Muscle of leg (tissue), 11 donors: Measurements from ENCODE around the gene ATXN1. TPM values are rescaled to one million over a fixed set of nuclear protein-coding genes. Genes with fewer than 3 reads are reported as not detected.
"Not testable (repeated sequence)": the region's sequence is repeated elsewhere in the genome, so short reads cannot be mapped to it uniquely, and the experiment has no call there.

Source experiments
- DNase-seq: peaks from one replicate; pipeline ENCODE4 v3.0.0; 2013
- H3K27ac ChIP-seq: one replicate; pipeline ENCODE4 v1.5.1; 2013; ENCODE audit warnings: mild to moderate bottlenecking, low read length, control low read depth
- H3K27me3 ChIP-seq: one replicate; pipeline ENCODE4 v1.6.1; 2013; ENCODE audit warnings: low read length; ENCODE audit not compliant: control insufficient read depth, insufficient read depth
- H3K36me3 ChIP-seq: one replicate; pipeline ENCODE4 v1.6.1; 2013; ENCODE audit warnings: low read length; ENCODE audit not compliant: control insufficient read depth, insufficient read depth
- H3K4me1 ChIP-seq: one replicate; pipeline ENCODE4 v1.6.1; 2013; ENCODE audit warnings: low read length; ENCODE audit not compliant: control insufficient read depth, insufficient read depth
- H3K4me3 ChIP-seq: one replicate; pipeline ENCODE4 v1.5.1; 2013; ENCODE audit warnings: low read length, control low read depth
- H3K9me3 ChIP-seq: replicated peaks from 2 replicates; pipeline ENCODE4 v1.6.1; 2013; ENCODE audit warnings: low read depth, low read length; ENCODE audit not compliant: control insufficient read depth
- WGBS: methylation state at CpG from one replicate; pipeline ENCODE4 v1.1.5; 2013; ENCODE audit warnings: missing lambda C conversion rate; ENCODE audit not compliant: insufficient coverage; 5-methylcytosine and 5-hydroxymethylcytosine counted together
- polyA plus RNA-seq, 8 donors: library from polyadenylated mRNA; unstranded; fragments of 120-200 nt; gene quantifications; one replicate each; pipeline versions ENCODE4 v1.2.1 to v1.2.3, GENCODE V29; 2013; ENCODE audit warnings: inconsistent platforms in 1 of 8, low replicate concordance in 1 of 8; ENCODE audit not compliant: insufficient read length in 8 of 8, insufficient read depth in 1 of 8
- total RNA-seq: library from RNA; stranded (reverse); fragments of 120-200 nt; gene quantifications from one replicate; pipeline ENCODE4 v1.2.4, GENCODE V29; 2013

Gene ATXN1
- total and polyA plus RNA-seq, 9 donors, result 10.2 to 19.9 (median 12.9) TPM

- Histone ChIP-seq H3K4me3 (no peak overlapping the region), H3K36me3 (no peaks in the 10 kb centered on the region), H3K27ac (no peak overlapping the region), H3K4me1 (no peaks in the 10 kb centered on the region), H3K27me3 (no peaks in the 10 kb centered on the region), H3K9me3 (no peaks in the 10 kb centered on the region)
- 100% methylated on average over 1 of the region's 2 CpGs for WGBS
- DNase-seq, result no peak
These were observed 141.5 kb downstream of the ATXN1 start for GRCh38 chr6:16619777-16620176.

- H3K27ac ChIP-seq, result no peak overlapping the region
- H3K9me3 ChIP-seq, result no peaks in the 10 kb centered on the region
- no peaks in the 10 kb centered on the region for H3K27me3 ChIP-seq
- no peak overlapping the region for H3K4me3 ChIP-seq
- no CpG with 5 or more reads among the region's 2 CpGs for WGBS
- no peaks in the 10 kb centered on the region for H3K36me3 ChIP-seq
- peak; percentile 25 for DNase-seq
- no peaks in the 10 kb centered on the region for H3K4me1 ChIP-seq
These were observed 142.3 kb downstream of the ATXN1 start for GRCh38 chr6:16618962-16619361.

GRCh38 chr6:16615215-16615614 is 146.0 kb downstream of the ATXN1 start:
- DNase-seq, H3K27me3 ChIP-seq, H3K9me3 ChIP-seq, H3K4me3 ChIP-seq, H3K4me1 ChIP-seq, H3K27ac ChIP-seq, H3K36me3 ChIP-seq: not testable (repeated sequence)
- WGBS, result no CpG with 5 or more reads among the region's 6 CpGs

- WGBS, result no CpG with 5 or more reads among the region's 3 CpGs
- H3K27me3 ChIP-seq, H3K4me1 ChIP-seq, H3K9me3 ChIP-seq, H3K4me3 ChIP-seq, H3K36me3 ChIP-seq, H3K27ac ChIP-seq, DNase-seq: not testable (repeated sequence)
These were observed 147.1 kb downstream of the ATXN1 start for GRCh38 chr6:16614143-16614542.

GRCh38 chr6:16613504-16613903 is 147.8 kb downstream of the ATXN1 start:
- WGBS, result 100% methylated on average over 1 of the region's 2 CpGs
- not testable (repeated sequence) for DNase-seq, H3K27ac ChIP-seq

GRCh38 chr6:16608444-16608843 is 152.8 kb downstream of the ATXN1 start:
- 80% methylated on average over 1 of the region's 4 CpGs for WGBS
- no peak for DNase-seq
- Histone ChIP-seq H3K4me1 (no peaks in the 10 kb centered on the region), H3K36me3 (peaks cover 7% of the 10 kb centered on the region), H3K9me3 (no peaks in the 10 kb centered on the region), H3K27ac (no peak overlapping the region), H3K27me3 (no peaks in the 10 kb centered on the region), H3K4me3 (no peak overlapping the region)

More at GRCh38 chr6:16613504-16613903, 147.8 kb downstream of the ATXN1 start:
- not testable (repeated sequence) for H3K4me1 ChIP-seq, H3K4me3 ChIP-seq, H3K9me3 ChIP-seq, H3K36me3 ChIP-seq, H3K27me3 ChIP-seq

GRCh38 chr6:16602035-16602434 is 159.2 kb downstream of the ATXN1 start:
- H3K27ac ChIP-seq, result no peak overlapping the region
- peaks cover 8% of the 10 kb centered on the region for H3K36me3 ChIP-seq
- no peak for DNase-seq
- H3K4me3 ChIP-seq, result no peak overlapping the region
- H3K27me3 ChIP-seq, result no peaks in the 10 kb centered on the region
- no peaks in the 10 kb centered on the region for H3K4me1 ChIP-seq
- H3K9me3 ChIP-seq, result no peaks in the 10 kb centered on the region
- WGBS, result 55% methylated on average over 1 of the region's 3 CpGs

GRCh38 chr6:16600701-16601100 is 160.6 kb downstream of the ATXN1 start:
- H3K4me1 ChIP-seq, result no peaks in the 10 kb centered on the region
- H3K4me3 ChIP-seq, result no peak overlapping the region
- no peak for DNase-seq
- WGBS, result 80% methylated on average over 1 of the region's 4 CpGs
- no peaks in the 10 kb centered on the region for H3K27me3 ChIP-seq
- no peaks in the 10 kb centered on the region for H3K9me3 ChIP-seq
- peaks cover 8% of the 10 kb centered on the region for H3K36me3 ChIP-seq
- H3K27ac ChIP-seq, result no peak overlapping the region

- Histone ChIP-seq H3K9me3 (no peaks in the 10 kb centered on the region), H3K4me1 (no peaks in the 10 kb centered on the region), H3K27ac (no peak overlapping the region), H3K4me3 (no peak overlapping the region), H3K27me3 (no peaks in the 10 kb centered on the region), H3K36me3 (peaks cover 8% of the 10 kb centered on the region)
- WGBS, result no CpG with 5 or more reads among the region's 3 CpGs
- no peak for DNase-seq
These were observed 161.2 kb downstream of the ATXN1 start for GRCh38 chr6:16600026-16600425.

- no peak for DNase-seq
- WGBS, result 64% methylated on average over 9 of the region's 10 CpGs
- no peaks in the 10 kb centered on the region for H3K27me3 ChIP-seq
- H3K36me3 ChIP-seq, result no peaks in the 10 kb centered on the region
- no peaks in the 10 kb centered on the region for H3K4me1 ChIP-seq
- H3K9me3 ChIP-seq, result no peaks in the 10 kb centered on the region
- no peak overlapping the region for H3K27ac ChIP-seq
- no peak overlapping the region for H3K4me3 ChIP-seq
These were observed 164.5 kb downstream of the ATXN1 start for GRCh38 chr6:16596616-16597331.
